Measurements from ENCODE around the gene BICD2.

BICD2 gene

GRCh38 chr9:92761686-92762085 lies 2.9 kb downstream of the BICD2 start:
- no peak overlapping the region for H3K27ac ChIP-seq

GRCh38 chr9:92760494-92760893 lies 4.1 kb downstream of the BICD2 start:
- TF ChIP-seq CTCF (conservative IDR thresholded peaks at IDR 0.05) (no peak), ZFX (IDR thresholded peaks at IDR 0.05) (no peak)
- H3K27ac ChIP-seq = no peak overlapping the region

More at GRCh38 chr9:92761686-92762085, 2.9 kb downstream of the BICD2 start:
- TF ChIP-seq ZFX (IDR thresholded peaks at IDR 0.05) (no peak), CTCF (conservative IDR thresholded peaks at IDR 0.05) (no peak)

DNA sequence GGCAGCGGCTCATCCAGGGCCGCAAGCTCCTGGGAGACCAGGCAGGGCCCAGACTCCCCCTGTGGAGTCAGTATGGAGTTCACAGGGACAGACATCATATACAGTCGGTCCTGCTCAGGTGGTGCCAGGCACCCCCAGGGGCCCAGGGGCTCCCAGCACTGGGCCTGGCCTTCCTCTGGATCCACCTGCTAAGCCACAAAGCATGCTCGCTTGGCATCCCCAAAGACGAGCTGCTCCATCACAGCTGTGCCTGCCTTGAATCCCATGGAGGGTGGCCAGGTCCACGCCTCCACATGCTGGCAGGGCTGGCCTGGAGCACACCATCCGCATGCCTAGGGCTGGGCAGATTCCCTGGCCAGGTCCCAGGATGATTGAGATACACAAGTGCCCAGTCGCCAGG lies 4.6 kb downstream of the BICD2 start:
- no peak overlapping the region for H3K27ac ChIP-seq
- no peak for TF ChIP-seq ZFX (IDR thresholded peaks at IDR 0.05)
- TF ChIP-seq CTCF (conservative IDR thresholded peaks at IDR 0.05) = no peak

GRCh38 chr9:92759446-92759845 lies 5.2 kb downstream of the BICD2 start:
- no peak overlapping the region for H3K27ac ChIP-seq
- TF ChIP-seq CTCF (conservative IDR thresholded peaks at IDR 0.05) = no peak
- TF ChIP-seq ZFX (IDR thresholded peaks at IDR 0.05) = no peak

DNA sequence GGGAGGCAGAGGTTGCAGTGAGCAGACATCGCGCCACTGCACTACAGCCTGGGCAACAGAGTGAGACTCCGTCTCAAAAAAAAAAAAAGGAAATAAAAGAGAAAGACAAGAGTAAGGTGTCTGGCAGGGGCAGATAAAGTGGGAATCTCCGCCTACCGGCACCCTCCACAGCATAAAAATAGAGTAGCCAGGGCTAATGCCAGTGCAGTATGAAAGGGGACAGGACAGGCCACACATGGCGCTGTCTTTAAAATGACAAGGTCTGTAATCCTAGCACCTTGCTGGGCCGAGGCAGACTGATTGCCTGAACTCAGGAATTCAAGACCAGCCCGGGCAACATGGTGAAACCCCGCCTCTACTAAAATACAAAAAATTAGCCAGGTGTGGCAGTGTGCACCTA lies 7.8 kb downstream of the BICD2 start:
- peak overlapping the region; percentile 56 for H3K27ac ChIP-seq
- TF ChIP-seq CTCF (conservative IDR thresholded peaks at IDR 0.05) = no peak; the same call in 1 of the 2 replicates
- TF ChIP-seq ZFX (IDR thresholded peaks at IDR 0.05) = no peak

DNA sequence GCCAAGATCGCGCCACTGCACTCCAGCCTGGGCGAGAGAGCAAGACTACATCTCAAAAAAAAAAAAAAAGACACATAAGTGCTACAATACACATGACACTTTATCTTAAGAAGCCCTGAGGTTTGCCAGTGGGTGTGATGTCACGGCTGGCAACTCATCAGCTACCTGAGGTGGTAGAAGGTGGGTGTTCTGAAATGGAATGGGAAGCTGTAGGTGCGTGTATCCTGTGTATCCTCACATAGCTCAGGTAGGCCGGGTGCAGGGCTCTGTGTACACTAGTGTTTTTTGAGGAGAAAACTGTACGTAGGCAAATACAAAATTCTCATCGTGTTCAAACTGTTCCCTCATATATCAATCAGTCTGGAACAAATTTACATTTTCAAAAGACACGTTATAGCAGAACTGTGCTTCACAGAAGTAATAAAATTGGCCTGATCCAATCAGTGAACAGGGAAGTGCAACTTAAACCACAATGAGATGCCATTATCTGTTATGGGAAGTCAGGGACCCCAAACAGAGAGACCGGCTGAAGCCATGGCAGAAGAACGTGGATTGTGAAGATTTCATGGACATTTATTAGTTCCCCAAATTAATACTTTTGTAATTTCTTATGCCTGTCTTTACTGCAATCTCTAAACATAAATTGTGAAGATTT lies 10.4 kb downstream of the BICD2 start:
- H3K27ac ChIP-seq = no peak overlapping the region
- TF ChIP-seq CTCF (conservative IDR thresholded peaks at IDR 0.05) = no peak
- no peak for TF ChIP-seq ZFX (IDR thresholded peaks at IDR 0.05)

DNA sequence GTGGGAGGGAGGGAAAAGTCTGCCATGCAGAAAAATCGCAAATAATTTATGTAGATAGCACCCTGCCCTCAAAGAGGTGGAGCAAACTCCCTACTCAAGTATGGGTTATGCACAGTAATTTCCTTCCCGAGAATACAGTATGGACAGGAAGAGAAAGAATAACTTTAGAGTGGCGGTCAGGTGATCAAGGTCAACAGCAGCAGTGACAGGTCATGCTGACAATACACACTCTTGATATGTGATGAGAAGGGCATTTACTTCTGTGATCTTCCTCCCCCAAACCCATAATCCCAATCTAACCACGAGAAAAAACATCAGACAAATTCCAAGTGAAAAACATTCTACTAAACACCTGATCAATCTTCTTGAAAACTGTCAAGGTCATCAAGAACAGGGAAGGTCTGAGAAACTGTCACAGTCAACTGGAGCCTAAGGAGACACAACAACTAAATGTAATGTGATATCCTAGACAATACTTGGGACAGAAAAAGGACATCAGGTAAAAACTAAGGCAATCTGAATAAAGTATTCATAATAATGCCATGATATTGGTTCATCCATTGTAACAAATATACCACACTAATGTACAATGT lies 11.7 kb downstream of the BICD2 start:
- H3K27ac ChIP-seq = no peak overlapping the region
- TF ChIP-seq ZFX (IDR thresholded peaks at IDR 0.05) (no peak), CTCF (conservative IDR thresholded peaks at IDR 0.05) (no peak)

All from C4-2B (cell line).